C4-2B (cell line): Measurements from ENCODE around the gene IGF2.

Source experiments
- CTCF ChIP-seq: fragments of 450-650 bp; conservative IDR thresholded peaks from 2 replicates; pipeline ENCODE4 v1.5.1; 2017; ENCODE audit warnings: mild to moderate bottlenecking
- ZFX ChIP-seq: fragments of 450-650 bp; IDR thresholded peaks from 2 replicates; pipeline ENCODE4 v1.6.1; 2017

- no peak for TF ChIP-seq CTCF
- TF ChIP-seq ZFX, result no peak
Measured at GRCh38 chr11:2176389-2176900, 37.3 kb upstream of the IGF2 start.
